ENCODE data around the gene WWOX.

GRCh38 chr16:78768718-78769117 is 669.3 kb downstream of the WWOX start:
- no peak for TF ChIP-seq CTCF (IDR thresholded peaks at IDR 0.05)
- no peak for TF ChIP-seq POLR2A (IDR thresholded peaks at IDR 0.05)

Measured in thyroid gland (tissue), 4 donors.